Occipital lobe (tissue), 2 donors: ENCODE measurements around the gene IL2RA. TPM values are rescaled to one million over a fixed set of nuclear protein-coding genes. Genes with fewer than 3 reads are reported as not detected.
"Not testable (repeated sequence)": the region's sequence is repeated elsewhere in the genome, so short reads cannot be mapped to it uniquely, and the experiment has no call there.

Experiments used
- DNase-seq: peaks from one replicate; lab custom pipeline; 2025; lab: John Stamatoyannopoulos, UW
- total RNA-seq: library from RNA; depleted of rRNA; stranded (reverse); fragments of >200 nt; gene quantifications from one replicate; pipeline ENCODE4 v1.2.3, GENCODE V29; 2014

Gene IL2RA
- total RNA-seq, 1 donor from 2014 or later: not detected

GRCh38 chr10:6017781-6018354, 44.3 kb downstream of the IL2RA start:
- no peak for DNase-seq

- peak; percentile 14 for DNase-seq
Measured at GRCh38 chr10:6014241-6014761, 47.9 kb downstream of the IL2RA start.

DNA sequence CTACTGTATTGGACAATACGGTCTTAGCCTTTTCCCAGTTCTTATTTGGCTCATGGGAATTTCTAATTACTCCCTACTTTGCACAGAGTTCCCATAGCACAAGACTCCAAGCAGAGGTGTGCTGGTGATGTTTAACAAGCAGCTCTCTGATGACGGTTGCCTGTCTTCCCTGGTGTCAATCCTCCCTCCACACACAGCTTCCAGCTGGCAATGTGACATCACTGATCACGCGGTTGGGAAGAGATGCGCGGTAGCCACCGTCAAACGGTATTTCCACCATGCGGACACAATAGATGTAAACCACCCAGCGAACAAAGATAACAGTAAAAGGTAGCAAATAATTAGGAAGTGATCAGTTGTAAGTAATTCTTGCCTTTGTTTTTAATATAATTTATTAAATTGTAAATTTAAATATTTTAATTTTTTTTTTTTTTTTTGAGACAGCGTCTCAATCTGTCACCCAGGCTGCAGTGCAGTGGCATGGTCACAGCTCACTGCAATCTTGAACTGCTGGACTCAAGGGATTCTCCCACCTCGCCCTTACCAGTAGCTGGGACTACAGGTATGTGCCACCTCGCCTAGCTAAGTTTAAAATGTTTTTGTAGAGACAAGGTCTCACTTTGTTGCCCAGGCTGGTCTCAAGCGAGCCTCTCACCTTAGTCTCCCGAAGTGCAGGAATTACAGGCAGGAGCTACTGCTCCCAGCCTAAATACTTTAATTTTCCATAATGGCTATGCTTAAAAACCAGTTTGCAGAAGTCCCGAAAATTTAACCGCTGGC, 48.6 kb downstream of the IL2RA start:
- no peak for DNase-seq

- no peak for DNase-seq
Measured at GRCh38 chr10:6012121-6012905, 49.9 kb downstream of the IL2RA start.

GRCh38 chr10:6011558-6011957, 50.6 kb downstream of the IL2RA start:
- no peak for DNase-seq

DNA sequence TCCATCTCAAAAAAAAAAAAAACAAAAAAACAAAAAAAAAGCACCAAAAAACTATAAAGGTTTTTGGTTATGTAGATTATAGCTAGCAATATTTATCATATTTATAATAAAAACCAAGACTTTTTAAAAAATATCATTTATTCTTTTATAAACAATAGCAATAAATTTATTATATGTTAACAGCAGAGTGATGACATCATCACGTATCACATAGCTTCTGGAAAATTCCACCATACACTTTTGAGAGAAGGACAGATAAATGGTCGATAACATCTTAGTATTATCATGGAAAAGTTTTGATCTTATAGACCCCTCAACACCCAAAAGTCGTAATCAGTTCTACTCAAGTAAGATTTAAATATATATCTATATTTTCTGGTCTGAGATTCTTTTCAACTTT, 51.6 kb downstream of the IL2RA start:
- no peak for DNase-seq

DNA sequence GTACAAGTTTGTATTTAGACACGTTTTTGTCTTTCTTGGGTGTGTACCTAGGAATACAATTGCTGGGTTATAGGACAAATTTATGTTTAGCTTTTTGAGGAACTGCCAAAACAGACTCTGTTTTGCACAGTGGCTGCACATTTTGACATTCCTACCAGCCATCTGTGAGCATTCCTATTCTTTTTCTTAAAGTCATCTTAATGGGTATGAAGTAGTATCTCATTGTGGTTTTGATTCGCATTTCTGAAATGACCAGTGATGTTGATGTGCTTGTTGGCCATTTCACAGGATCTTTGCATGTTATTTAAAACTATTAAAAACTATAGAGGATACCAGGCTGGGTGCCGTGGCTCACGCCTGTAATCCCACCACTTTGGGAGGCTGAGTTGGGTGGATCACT, 52.2 kb downstream of the IL2RA start:
- DNase-seq: no peak

DNA sequence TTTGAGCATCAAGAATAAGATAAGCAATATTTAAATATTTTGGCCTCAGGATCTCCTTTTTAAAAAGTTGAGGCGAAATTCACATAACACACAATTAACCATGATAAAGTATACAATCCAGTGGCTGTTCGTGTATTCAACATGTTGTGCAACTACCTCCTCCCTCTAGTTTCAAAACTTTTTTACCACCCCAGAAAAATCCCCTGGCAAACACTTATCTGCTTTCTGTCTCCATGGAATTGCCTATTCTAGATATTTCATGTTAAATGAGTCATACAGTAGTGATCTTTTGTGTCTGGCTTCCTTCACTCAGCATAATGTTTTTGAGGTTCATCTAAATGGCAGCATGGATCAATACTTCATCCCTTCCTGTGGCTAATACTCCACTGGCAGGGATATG, 53.0 kb downstream of the IL2RA start:
- DNase-seq: no peak

GRCh38 chr10:6008497-6009142, 53.5 kb downstream of the IL2RA start:
- DNase-seq: no peak

GRCh38 chr10:6006991-6007390, 55.2 kb downstream of the IL2RA start:
- DNase-seq: no peak

GRCh38 chr10:6006546-6006945, 55.6 kb downstream of the IL2RA start:
- no peak for DNase-seq

GRCh38 chr10:6005856-6006395, 56.2 kb downstream of the IL2RA start:
- no peak for DNase-seq

DNA sequence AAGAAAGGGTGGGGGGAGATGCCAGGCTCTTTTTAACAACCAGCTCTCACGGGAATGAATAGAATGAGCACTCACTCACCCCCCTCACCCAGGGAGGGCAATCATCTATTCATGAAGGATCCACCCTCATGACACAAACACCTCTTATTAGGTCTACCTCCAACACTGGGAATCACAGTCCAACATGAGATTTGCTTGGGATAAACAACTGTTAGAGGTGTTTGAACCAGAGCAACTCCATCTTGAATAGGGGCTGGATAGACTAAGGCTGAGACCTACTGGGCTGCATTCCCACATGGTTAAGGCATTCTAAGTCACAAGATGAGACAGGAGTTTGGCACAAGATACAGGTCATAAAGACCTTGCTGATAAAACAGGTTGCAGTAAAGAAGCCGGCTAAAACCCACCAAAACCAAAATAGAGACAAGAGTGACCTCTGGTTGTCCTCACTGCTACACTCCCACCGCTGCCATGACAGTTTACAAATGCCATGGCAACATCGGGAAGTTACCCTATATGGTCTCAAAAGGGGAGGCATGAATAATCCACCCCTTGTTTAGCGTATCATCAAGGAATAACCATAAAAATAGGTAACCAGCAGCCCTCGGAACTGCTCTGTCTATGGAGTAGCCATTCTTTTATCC, 56.9 kb downstream of the IL2RA start:
- DNase-seq: not testable (repeated sequence)

GRCh38 chr10:6002809-6003510, 59.2 kb downstream of the IL2RA start:
- DNase-seq: no peak

- no peak for DNase-seq
Measured at GRCh38 chr10:5999440-6000165, 62.6 kb downstream of the IL2RA start.

DNA sequence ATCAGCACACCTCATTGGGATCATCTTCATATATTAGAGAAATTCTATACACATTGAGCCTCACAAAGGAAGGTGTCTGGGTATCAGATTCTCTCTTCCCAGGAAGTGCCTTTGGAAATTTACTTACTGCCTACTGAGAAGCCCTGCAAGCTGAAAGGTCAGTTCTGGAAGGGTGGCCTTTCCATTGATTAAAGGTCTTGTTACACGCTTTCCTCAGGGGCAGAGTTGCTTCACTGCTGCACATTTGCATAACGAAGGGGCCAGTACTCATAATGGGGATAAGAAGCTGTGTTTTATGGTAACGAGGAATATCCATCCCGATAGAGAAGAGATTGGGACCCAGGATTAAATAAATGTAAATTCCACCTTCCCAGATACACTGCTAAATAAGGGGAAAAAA, 65.5 kb downstream of the IL2RA start:
- DNase-seq: no peak

- no peak for DNase-seq
Measured at GRCh38 chr10:5992398-5992797, 69.8 kb downstream of the IL2RA start.

- DNase-seq: no peak
Measured at GRCh38 chr10:5991708-5992107, 70.5 kb downstream of the IL2RA start.

DNA sequence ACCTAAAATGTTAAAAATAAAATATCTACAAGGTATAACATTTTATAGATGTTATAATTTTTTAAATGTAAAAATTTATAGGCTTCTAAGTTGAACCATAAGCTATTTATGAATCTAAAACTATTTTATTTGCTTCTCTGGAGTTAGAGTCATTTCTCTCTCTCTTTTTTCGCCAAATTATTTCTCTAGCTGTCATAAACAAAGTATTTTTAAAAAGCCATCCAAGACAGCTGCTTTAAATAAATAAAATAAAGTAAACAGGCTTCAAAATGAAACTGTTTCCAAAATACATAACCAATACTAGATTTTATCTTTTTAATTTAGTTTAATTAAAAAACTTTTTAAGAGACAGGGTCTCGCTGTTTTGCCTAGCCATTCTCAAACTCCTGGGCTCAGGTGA, 72.4 kb downstream of the IL2RA start:
- no peak for DNase-seq
